ENCODE results near the gene URAD. TPM values are rescaled to one million over a fixed set of nuclear protein-coding genes. Genes with fewer than 3 reads are reported as not detected.

The URAD gene
- total RNA-seq, 2 experiments from 2014 or later = not detected

- ChIA-PET CTCF (no interaction called here), POLR2A (no interaction called here)
Observed at GRCh38 chr13:27962982-27963381, 25.5 kb downstream of the URAD start.

DNA sequence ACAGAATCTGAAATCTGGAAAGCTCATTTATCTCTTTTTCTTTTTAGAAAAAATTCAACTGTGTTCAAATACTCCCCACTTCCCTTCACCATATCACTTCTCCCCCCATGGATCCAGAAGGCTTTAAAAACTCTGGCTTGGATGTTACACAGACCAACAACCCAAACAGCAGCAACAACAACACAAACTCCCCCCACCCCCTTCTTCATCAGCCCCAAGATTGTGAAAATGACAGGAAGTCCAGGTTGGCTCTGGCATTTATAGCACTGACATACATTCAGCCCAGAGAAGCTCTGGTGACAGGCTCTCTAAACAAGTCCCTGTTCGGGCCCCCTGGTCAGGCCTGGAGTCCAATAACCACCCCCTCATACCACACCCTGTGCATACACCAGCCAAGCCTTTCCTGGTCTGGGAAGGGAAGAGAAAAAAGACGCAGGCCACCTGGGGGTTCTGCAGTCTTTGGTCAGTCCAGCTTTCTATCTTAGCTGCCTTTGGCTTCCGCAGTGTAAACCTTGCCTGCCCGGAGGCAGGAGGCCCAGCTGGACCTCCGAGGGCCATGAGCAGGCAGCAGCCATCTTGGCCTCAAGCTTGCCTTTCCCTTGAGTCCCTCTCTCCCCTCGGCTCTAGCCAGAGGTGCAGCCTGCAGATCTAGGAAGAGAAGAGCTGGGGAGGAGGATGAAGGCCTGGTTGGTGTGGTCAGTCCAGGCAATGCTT is 26.2 kb downstream of the URAD start:
- ChIA-PET CTCF (interaction anchor here (1.0 to 2.5 kb wide), 2 partner anchors 22 to 132 kb away, joined by 3 to 6 read pairs; no protein-coding TSS in a partner anchor), POLR2A (no interaction called here)

- CTCF ChIA-PET = interaction anchor here (1.0 to 2.5 kb wide), 2 partner anchors 23 to 131 kb away, joined by 3 to 6 read pairs; no protein-coding TSS in a partner anchor
- POLR2A ChIA-PET = no interaction called here
Observed at GRCh38 chr13:27961227-27962085, 27.0 kb downstream of the URAD start.

- ChIA-PET POLR2A (no interaction called here), CTCF (interaction anchor here (2.5 kb wide), 1 partner anchor 130 kb away, joined by 6 read pairs; no protein-coding TSS in a partner anchor)
Observed at GRCh38 chr13:27960362-27961226, 27.9 kb downstream of the URAD start.

DNA sequence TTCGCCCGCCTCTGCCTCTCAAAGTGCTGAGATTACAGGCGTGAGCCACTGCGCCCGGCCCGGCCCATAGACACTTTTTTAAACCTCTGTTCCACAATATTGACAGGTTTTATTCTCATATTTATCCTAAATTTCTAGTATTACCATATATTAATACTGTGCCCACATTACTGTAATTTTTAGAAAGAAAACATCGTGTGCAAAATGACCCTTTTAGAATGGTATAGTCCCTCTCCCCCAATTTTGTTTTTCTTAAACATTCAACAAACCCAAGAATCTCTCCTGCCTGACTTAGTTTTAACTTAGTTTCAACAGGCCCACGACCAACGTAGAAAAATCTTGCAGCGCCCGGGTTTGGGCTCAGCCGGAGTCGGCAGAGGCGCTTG is 28.5 kb downstream of the URAD start:
- POLR2A ChIA-PET = no interaction called here
- CTCF ChIA-PET = interaction anchor here (2.5 kb wide), 1 partner anchor 130 kb away, joined by 6 read pairs; no protein-coding TSS in a partner anchor

DNA sequence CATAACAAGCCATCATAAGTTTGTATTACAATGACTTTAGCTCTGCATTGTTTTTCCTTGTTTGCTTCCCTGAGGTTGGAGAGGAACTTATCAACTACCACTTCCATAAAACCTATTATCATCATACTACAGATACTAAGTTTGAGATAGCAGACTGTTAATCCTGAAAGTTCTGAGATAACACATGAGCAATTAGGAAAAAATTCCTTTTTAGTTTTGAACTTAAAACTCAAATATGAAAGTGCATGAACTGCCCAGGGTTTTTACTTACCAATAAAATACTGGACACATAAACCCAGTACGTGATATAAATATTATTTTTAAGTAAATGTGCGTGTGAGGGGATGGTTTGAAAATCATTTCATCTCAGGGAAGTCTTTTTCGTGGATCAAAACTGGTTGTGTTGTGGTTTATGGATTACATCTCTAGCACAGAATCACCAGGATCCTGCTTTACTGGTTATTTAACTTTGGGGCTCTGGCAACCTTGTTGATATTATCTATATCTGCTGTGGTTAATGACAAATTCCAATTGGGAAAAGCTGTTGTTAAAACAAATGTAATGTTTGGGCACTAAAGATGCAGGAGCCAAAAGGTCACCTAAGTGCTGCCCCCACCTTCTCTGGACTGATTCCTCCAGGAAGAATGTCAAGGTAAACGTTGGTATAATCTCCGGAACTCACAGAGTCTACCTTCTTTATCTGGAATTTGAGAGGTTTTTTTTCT is 31.8 kb downstream of the URAD start:
- ChIA-PET CTCF (interaction anchor here (0.7 to 1.0 kb wide), 2 partner anchors 19 to 27 kb away, joined by 3 read pairs; no protein-coding TSS in a partner anchor), POLR2A (no interaction called here)

GRCh38 chr13:27955014-27955591 is 33.4 kb downstream of the URAD start:
- CTCF ChIA-PET = interaction anchor here (1.0 to 2.9 kb wide), 6 partner anchors 15 to 129 kb away, joined by 3 to 15 read pairs (median 4); no protein-coding TSS in a partner anchor
- POLR2A ChIA-PET = no interaction called here

DNA sequence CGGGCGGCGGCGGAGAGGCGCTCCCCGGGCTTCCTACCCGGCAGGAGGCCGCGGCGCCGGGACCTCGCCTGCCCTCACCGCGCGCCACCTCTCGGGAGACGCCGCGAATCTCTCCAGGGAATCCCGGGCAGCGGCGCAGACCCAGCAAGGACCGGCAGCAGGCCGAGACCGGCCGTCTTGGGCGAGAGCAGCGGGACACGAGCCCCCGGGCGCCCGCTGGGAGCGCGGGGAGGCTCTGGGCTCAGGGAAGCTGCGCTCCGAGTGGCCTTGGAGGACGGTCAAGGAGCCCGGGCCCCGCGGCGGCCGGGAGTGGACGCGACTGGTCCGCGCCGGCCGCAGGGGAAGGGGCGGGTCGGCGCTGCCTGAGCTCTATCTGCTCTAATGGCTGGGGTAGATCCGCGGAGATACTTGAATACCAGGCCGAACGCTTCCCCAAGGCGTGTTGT is 34.1 kb downstream of the URAD start:
- ChIA-PET CTCF (interaction anchor here (0.7 to 2.9 kb wide), 17 partner anchors 13 to 712 kb away, joined by 3 to 15 read pairs (median 4); partner anchors contain the start of gene PDX1), POLR2A (no interaction called here)

DNA sequence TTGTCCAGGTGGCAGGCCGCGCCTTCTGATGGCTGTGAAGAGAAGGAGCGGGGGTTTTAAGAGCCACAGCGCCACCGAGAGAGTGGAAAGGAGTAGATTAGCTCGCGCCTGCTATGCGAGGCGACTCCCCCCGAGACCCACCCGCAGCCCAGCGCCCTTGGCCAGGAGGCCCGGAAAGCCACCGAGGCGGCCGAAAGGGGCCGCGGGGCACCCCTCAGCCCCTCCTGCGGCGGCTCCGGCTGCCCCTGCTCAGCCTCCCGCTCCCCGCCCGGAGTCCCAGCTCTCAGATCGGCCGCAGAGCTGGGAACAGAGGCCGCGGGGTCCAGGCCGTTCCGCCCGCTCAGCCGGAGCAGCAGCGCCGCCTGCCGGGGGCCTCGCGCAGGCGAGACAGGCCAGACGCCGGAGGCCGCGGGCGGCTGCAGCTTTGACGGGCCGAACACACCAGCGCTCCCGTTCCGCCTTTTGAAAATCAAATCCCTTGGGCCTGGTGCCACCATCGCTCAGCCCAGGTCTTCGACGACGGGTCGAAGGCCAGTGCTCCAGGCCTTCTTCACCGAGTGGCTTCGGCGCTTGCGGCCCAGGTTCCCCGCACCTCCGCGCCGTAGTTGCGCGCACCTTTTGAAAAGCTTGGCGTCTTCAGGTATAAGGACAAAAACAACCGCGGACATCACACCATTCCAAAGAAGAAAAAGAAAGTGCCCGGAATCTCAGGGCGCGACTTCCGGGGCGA is 34.7 kb downstream of the URAD start:
- ChIA-PET CTCF (interaction anchor here (0.6 to 2.9 kb wide), 20 partner anchors 12 to 711 kb away, joined by 3 to 15 read pairs (median 4); partner anchors contain the start of gene PDX1), POLR2A (no interaction called here)

GRCh38 chr13:27952876-27953675 is 35.4 kb downstream of the URAD start:
- ChIA-PET POLR2A (no interaction called here), CTCF (interaction anchor here (0.6 to 2.9 kb wide), 16 partner anchors 12 to 236 kb away, joined by 3 to 15 read pairs (median 4); partner anchors contain the start of gene PDX1)

DNA sequence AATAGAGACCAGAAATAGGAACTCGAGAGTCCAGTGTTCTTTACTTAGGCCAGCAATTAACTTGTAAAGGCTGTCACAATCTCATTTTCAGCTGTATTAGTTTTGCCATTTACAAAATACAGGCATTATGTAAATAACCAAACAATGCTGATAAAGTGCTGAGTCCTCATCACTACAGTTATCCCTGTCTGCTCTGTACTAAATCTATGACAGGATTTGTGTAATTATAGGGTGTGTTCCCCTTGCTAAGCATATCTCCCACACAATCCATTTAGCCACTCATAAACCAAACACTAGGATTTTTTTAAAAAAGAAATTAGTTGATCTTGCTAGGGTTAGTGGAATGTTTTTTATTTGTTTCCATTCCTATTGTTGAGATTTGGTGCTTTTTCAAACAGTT is 45.5 kb downstream of the URAD start:
- POLR2A ChIA-PET = no interaction called here
- CTCF ChIA-PET = no interaction called here

DNA sequence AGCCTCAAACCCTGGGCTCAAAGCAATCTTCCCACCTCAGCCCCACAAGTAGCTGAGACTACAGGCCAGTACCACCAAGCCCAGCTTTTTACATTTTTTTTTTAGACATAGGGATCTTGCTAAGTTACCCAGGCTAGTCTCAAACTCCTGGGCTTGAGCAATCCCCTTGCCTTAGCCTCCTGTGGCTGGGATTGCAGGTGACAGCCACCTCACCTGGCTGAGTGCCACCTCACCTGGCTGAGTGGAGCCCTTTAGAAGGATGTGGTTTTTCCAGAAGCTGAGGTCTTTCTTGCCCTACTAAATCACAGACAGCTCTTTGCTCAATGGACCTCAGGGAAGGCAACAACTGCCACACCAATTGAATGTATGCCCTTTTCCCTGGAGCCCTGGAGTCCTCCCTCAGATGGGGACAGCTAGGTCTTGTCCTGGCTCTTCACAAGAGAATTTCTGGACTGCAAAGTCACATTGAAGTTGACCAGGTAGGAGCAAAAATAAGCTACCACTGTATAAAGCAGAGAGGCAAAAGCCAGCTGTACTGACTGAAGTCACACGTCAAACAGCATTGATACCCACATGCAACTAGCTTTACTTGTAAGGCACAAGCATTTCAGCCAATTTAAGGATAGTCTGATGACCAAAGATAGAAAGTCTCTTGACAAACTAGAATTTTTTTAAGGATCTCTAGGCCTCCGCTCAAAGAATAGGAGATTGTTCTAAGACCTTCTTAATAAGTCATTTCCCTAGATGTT is 54.7 kb downstream of the URAD start:
- CTCF ChIA-PET = interaction anchor here (0.9 kb wide), 1 partner anchor 20 kb away, joined by 3 read pairs; no protein-coding TSS in a partner anchor
- POLR2A ChIA-PET = no interaction called here

DNA sequence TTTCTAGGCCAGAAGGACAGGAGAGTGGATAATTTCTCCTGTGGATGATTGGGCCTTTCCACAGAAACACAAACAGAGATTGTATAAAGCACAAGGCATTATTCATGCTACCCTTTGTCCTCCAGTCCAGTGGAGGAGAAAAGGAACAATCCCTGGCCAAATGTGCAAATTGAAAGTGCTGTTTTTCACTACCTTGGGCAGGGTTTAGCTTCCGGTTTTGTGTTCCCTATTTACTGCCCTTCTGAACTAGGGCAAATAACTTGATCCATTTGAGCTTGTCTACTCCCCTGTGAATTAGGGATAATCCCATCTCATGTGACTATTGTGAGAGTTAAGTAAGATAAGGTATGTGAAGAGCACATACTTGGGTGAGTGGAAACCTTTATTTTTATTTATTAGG is 55.4 kb downstream of the URAD start:
- CTCF ChIA-PET = no interaction called here
- POLR2A ChIA-PET = no interaction called here

- POLR2A ChIA-PET = interaction anchor here (0.5 kb wide), 1 partner anchor 517 kb away, joined by 3 read pairs; no protein-coding TSS in a partner anchor
- CTCF ChIA-PET = no interaction called here
Observed at GRCh38 chr13:27929868-27930267, 58.6 kb downstream of the URAD start.

- ChIA-PET CTCF (interaction anchor here (2.8 kb wide), 1 partner anchor 24 kb away, joined by 9 read pairs; no protein-coding TSS in a partner anchor), POLR2A (interaction anchor here (0.5 kb wide), 1 partner anchor 516 kb away, joined by 3 read pairs; no protein-coding TSS in a partner anchor)
Observed at GRCh38 chr13:27928805-27929753, 59.4 kb downstream of the URAD start.

Measured in activated CD8-positive, alpha-beta memory T cell treated with anti-CD3 and anti-CD28 coated beads for 36 hours (primary cell).